ENCODE results near the gene CHST14. TPM values are rescaled to one million over a fixed set of nuclear protein-coding genes. Genes with fewer than 3 reads are reported as not detected.

Gene CHST14
- total RNA-seq, 1 donor from 2014 or later: 18.5 TPM

DNA sequence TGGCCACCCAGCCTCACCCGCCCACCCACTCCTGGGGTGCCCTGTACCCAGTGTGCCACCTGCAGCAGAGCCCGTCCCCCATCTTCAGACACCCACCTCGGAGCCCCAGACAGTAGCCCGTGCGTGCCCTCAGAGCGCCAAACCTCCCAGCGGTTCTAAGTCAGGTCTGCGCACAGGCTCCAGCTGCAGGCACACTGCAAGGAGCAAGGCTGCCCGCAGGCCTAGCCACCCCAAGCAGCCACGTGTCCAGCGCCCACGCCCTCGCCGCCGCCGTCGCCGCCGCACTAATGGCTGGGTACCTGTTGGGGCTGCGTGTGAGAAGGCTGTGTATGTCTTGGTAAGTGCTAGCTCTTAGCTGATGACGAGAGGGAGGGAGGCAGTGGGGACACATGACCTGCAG is 8.8 kb upstream of the CHST14 start:
- no peak for DNase-seq (ENCODE audit: low read depth)

DNA sequence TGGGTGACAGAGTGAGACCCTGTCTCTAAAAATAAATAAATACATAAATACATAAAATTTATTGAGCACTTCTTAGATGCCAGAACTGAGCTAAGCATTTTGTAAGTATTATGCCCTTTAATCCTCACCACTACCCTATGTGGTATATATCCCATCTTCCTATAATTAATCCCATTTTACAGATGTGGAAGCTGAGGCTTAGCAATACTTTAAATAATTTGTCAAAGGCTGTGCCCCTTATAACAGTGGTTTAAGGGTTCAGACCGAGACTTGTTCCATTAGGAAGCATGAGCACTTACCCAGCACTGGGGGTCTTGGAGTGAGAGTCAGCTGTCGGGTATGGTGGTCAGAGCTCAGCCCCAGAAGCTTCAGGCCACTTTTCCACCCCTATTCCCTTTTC is 7.5 kb upstream of the CHST14 start:
- no peak for DNase-seq (ENCODE audit: low read depth)

DNA sequence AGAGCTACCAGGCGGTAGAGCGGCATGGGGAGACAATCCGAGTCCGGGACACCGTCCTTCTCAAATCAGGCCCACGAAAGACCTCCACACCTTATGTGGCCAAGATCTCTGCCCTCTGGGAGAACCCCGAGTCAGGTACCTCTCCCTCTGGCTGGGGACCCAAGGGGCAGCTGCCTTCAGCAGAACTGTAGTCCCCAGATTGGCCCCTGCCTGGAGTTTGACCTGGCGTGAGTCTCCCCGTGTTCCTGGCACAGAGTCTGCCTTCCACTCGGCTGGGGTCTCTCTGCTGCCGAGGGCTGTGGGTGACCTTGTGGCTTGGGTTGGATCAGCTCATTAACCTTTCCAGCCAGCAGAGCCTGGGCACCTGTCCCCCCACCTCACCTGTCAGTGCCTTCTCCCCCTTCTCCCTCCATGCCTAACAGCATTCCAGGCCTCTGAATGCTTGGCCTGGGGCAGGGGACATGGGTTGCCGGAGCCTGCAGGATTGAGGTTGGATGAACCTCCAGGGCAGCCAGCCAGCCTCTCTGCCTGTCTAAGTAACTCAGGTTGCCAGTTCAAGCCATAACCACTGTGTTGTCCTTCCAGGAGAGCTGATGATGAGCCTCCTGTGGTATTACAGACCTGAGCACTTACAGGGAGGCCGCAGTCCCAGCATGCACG is 6.8 kb upstream of the CHST14 start:
- DNase-seq (ENCODE audit: low read depth): no peak

DNA sequence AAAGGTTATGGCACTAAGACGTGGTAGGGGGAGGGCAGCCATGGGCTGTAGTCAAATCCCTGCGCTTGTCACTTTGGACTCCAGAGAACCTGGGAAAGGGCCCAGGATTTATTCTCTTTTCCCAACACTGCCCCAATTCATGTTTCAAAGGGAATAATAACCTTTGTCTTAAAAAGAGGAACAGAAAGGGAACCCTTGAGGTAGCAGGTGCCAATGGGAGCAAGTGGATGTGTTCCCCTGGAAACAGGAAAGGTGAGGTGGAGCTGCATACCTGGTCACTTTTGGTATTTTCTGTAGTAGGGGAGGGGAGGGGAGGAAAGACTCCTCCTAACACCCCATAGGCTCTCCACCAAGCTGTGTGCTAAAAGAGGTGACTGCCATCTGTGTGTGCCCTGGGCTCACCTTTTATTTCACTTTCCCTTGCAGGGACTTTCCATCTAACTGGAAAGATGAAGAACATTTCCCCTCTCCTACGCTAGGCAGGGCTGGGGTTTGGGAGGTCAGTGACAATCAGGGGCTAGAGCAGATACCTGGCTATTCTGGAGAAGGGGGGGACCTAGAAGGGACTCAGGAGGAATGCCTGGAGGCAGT is 6.1 kb upstream of the CHST14 start:
- DNase-seq (ENCODE audit: low read depth): no peak

DNA sequence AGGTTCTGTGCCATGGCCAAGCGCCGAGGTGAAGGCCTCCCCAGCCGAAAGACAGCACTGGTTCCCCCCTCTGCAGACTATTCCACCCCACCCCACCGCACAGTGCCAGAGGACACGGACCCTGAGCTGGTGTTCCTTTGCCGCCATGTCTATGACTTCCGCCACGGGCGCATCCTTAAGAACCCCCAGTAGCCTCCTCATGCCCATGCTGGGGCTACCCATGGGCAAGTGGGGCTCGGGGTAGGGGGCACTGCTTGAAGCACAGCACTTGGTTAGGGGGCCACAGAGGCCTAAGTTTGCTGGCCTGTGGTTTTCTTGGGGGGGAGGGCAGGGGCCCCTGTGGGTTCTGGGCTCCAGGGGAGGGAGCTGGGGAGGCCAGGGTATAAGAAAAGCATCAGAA is 4.8 kb upstream of the CHST14 start:
- no peak for DNase-seq (ENCODE audit: low read depth)

DNA sequence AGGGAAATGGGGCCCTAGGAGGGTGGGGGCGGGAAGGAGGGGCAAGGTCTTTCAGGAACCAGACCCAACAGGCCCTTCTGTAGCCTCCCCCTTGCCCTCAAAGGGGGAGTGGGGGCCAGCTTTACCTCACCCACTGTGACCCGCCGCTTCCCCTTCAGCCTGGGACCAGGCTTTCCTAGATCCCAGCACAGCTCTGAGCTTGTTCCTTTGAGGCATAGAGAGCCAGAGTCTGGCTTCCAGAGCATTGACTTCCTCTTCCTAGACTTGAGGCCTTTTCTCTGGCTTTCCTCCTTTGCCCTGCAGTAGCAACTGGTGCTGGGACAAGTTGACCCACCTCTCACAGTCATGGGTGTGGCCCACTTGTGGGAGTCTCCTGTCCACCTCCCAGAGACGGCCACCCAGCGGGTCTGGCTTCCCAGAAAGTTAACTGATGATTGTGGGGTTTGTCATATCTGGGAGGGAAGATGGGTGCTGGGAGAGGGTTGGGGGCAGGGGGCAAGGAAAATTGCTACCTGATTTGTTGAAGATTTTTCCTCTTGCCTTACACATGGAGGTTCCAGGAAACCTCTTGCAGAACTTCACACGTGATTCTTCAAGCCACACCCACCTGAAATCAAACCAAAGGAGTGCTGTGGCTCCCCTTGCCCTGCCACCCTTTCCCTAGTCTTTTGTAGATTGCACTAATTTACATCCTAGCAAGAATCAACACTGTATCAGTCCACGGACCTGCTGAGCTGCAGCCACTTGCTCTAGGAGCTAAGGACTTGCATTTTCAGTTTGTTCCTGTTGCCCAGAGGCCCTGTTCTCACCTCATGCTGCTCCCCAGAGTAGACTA is 4.1 kb upstream of the CHST14 start:
- no peak for DNase-seq (ENCODE audit: low read depth)

DNA sequence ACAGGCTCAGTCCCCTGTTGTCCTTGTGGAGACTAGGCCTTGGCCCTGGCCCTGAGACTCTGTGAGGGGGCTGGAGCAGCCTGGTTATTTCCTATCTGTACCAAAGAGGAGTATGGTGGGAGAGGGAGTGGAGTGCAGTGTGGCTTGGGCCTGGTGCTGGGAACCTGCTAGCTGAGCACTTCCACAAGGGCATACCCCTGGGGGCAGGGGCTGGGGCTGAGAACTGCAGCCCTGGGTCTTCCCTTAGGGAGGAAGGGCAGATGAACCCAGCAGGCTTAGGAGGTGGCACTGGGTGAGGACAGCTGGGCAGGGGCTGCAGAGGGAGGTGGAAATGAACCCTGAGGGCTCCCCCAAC is 3.5 kb upstream of the CHST14 start:
- no peak for DNase-seq (ENCODE audit: low read depth)

DNA sequence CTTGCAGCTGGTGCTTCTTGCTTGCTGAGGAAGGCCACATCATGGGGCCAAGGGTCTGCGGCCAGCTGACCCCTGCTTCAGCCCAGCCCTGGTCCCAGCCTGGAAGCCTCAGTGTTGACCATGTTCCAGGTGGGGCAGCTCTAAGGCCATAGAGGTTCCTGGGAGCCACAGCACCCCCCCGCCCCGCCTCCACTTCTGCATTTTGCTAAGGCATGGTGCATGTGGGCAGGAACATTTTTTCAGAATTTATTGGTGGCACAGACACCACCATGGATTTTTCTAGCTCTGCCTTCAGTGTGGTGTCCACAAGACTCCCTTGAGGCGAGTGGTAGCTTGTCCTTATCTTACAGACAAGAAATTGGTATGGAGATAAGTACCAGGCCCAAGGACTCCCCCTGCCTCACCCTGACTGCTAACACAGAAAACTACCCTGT is 1.9 kb upstream of the CHST14 start:
- no peak for DNase-seq (ENCODE audit: low read depth)

DNA sequence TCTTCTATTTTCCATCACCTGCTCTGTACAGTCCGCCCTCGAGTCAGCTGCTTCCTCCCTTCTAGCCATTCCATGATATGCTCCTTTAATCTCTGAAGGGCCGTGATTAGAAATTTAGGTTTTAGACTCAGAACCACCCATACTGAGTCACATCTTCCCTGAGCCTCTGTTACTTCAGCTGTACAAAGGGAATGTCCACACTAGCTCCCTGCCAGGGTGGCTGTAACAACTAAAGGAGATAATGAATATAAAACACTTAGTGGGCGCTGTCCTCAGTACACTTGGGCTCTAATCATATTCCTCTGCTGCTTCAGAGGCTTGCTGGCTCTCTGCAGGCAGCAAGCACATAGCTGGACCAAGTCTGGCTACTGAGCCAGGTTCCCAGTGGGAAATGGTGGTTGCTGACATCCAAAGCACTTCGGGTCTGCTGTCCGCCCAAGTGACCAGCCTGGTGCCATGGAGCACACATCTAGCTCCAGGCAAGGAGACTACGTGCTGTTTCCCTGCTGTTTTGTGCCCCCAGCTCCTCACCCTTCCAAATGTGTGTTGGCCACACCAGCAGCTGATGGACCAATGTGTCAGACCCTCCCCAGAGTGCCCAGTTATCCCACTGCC is 901 bp upstream of the CHST14 start:
- DNase-seq (ENCODE audit: low read depth): no peak

DNA sequence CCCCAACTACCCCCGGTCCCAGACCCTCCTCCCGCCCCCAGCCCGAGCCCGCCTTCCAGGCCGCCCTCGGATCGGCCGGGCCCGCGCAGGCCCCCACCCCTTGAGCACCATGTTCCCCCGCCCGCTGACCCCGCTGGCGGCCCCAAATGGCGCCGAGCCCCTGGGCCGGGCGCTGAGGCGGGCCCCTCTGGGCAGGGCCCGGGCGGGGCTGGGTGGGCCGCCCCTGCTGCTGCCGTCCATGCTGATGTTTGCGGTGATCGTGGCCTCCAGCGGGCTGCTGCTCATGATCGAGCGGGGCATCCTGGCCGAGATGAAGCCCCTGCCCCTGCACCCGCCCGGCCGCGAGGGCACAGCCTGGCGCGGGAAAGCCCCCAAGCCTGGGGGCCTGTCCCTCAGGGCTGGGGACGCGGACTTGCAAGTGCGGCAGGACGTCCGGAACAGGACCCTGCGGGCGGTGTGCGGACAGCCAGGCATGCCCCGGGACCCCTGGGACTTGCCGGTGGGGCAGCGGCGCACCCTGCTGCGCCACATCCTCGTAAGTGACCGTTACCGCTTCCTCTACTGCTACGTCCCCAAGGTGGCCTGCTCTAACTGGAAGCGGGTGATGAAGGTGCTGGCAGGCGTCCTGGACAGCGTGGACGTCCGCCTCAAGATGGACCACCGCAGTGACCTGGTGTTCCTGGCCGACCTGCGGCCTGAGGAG is 472 bp downstream of the CHST14 start:
- no peak for DNase-seq (ENCODE audit: low read depth)

DNA sequence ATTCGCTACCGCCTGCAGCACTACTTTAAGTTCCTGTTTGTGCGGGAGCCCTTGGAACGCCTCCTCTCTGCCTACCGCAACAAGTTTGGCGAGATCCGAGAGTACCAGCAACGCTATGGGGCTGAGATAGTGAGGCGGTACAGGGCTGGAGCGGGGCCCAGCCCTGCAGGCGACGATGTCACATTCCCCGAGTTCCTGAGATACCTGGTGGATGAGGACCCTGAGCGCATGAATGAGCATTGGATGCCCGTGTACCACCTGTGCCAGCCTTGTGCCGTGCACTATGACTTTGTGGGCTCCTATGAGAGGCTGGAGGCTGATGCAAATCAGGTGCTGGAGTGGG is 995 bp downstream of the CHST14 start:
- peak; percentile 39 for DNase-seq (ENCODE audit: low read depth)

DNA sequence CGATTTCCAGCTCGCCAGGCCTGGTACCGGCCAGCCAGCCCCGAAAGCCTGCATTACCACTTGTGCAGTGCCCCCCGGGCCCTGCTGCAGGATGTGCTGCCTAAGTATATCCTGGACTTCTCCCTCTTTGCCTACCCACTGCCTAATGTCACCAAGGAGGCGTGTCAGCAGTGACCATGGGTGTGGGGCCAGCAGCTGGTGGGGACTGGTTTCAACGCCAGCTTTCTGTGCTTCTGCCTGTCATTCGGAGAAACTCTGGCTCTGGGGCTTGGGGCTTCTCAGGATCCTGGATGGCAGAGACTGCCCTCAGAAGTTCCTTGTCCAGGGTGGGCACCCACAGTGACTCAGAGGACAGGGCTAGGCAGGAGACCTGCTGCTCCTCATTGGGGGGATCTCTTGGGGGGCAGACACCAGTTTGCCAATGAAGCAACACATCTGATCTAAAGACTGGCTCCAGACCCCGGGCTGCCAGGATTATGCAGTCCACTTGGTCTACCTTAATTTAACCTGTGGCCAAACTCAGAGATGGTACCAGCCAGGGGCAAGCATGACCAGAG is 1.5 kb downstream of the CHST14 start:
- DNase-seq (ENCODE audit: low read depth): no peak

DNA sequence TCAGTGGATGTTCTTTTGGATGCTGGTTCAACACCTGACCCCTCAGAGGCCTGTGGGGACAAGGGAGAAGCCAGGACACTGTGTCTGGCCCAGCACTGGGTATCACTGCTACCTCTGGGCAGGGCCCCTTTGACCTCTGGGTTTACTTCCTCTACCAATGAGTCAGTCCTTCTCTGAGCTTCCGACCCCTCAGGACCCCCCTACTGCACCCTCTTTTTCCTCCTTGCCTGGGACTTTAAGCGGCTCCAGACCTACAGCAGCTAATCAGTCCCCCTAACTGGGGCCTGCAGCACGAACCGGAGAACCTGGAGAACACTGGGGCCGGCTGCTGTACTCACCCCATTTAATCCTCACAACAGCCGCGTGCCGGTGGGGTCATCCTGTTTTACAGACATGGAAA is 3.8 kb downstream of the CHST14 start:
- DNase-seq (ENCODE audit: low read depth): no peak

DNA sequence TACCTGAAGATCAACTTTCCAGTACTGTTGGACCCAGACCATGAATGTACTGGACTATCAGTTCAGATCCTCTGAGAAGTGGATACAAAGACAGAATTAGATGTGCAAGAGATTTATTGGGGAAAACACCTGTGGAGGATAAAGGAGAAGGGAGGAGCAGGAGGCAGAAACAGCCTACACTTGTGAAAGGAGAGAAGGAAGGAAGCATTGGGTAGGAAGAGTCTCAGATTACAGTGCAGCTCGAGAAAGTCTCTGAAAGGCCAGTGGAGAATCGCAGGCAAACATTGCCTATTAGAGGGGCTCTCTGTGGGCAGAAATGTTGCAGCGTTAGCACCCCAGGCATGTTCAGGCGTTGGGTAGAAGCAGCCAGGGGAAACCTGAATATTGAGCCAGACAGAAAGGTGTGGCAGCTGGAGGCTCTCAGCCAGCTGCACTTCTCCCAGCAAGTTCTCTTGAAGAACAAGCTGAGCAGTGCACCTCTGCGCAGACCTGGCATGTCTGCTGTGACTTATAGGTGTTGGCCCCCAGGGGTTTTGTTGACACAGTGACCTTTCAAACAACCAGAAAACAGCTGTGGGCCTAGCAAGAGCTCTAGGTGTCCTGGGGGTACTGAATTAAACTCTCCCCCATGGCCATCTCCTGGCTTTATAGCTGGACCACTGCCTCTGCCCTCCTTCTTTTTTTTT is 7.0 kb downstream of the CHST14 start:
- no peak for DNase-seq (ENCODE audit: low read depth)

DNA sequence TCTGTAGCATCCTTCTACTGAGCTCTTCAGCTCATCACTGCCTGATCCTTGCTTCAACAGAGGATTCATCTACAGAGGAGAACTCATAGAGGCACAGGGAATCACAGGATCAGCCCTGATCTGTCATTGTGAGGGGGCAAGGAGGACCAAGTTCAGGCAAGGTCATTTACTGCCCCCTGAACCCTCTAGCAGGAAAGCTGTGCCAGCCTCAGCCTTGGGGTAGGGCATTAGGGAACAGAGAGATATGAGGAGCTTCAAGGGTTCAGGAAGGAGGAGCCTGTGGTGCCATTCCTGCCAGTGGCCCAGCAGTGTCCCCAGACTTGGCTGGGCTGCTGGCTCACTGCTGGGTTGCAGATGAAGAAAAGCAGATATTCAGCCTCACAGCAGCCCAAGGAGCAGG is 8.2 kb downstream of the CHST14 start:
- no peak for DNase-seq (ENCODE audit: low read depth)

DNA sequence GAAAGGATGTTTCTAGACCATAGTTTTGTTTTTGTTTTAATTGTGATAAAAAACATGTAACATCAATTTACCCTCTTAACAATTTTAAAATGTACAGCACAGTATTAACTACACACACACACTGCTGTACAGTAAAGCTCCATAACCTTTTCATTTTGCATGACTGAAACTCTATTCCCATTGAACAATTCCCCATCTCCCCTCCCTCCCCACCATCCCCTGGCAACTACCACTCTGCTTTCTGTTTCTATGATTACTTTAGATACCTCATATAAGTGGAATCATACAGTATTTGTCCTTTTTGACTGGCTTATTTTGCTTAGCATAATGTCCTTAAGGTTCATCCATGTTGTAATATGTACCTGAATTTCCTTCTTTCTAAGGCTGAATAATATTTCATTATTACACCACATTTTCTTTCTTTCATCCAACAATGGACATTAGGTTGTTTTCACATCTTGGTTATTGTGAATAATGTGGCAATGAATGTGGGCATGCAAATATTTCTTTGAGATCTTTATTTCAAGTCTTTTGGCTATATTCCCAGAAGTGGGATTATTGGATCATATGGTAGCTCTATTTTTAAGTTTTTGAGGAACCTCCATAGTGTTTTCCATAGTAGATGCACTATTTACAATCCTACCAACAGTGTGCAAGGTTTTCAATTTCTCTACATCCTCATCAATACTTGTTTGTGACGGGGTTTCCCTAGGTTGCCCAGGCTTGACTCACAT is 10.7 kb downstream of the CHST14 start:
- DNase-seq (ENCODE audit: low read depth): no peak

DNA sequence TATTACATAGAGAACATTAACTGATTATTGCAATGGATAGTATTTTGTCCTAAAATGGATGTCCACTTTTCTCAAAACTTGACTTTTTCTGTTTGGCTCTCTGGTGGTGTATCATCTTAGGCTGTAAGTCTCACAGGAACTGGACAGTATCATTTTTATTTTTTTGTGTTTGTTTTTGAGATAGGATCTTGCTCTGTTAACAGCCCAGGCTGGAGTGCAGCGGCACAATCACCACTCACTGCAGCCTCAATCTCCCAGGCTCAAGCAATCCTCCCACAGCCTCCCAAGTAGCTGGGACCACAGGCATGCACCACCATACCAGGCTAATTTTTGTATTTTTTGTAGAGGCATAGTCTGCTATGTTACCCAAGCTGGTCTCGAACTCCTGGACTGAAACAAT is 13.1 kb downstream of the CHST14 start:
- DNase-seq (ENCODE audit: low read depth): no peak

DNA sequence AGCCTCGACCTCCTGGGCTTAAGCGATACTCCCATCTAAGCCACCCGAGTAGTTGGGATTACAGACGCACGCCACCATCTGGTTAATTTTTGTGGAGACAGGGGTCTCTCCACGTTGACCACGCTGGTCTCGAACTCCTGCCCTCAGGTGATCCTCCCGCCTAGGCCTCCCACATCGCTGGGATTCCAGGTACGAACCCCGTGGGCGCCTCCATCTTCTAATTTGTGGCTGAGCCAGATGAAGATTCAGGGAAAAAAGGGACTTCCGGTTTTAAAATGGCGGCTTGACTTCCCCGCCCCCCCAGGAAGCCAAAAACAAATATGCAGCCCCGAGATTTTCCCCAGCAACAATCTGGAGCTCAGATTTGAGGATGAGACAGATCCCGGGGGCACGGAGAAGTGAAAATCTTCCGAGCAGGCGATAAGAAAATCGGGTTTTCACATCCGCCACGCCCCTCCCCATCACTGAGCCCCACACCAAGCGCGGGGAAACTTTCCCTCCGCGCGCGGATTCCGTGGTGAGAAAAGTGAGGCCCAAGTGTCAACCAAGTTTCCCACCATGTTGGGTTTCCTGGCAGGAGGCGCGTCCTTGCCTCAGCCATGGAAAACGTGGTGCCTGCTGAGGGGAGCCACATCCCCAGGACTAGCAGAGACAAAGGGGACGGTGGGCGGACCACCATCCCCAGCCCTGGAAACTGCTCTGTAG is 15.4 kb downstream of the CHST14 start:
- no peak for DNase-seq (ENCODE audit: low read depth)

DNA sequence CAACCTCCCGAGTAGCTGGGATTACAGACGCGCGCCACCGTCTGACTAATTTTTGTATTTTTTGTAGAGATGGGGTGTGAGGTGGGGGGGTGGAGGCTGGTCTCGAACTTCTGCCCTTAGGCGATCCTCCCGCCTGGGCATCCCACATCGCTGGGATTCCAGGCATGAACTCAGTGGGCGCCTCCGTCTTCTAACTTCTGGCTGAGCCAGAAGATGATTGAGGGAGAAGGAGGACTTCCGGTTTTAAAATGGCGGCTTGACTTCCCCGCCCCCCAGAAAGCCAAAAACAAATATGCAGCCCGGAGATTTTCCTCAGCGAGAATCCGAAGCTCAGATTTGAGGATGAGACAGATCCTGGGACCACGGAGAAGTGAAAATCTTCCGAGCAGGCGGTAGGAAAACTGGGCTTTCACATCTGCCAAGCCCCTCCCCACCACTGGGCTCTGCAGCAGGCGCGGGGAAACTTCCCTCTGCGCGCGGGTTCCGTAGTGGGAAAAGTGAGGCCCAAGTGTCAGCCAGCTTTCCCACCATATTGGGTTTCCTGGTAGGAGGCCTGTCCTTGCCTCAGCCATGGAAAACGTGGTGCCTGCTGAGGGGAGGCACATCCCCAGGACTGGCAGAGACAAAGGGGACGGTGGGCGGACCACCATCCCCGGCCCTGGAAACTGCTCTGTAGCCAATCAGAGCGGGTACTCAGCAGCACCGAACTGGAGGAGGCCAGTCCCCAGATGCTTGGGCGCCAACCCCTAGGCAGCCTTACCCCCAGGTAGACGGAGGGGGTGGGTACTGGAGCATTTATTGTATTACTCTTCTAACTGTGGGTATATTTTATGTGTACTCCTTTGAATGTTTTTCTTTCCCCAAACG is 17.3 kb downstream of the CHST14 start:
- no peak for DNase-seq (ENCODE audit: low read depth)
